ENCODE results near the gene PBX1.

The PBX1 gene

DNA sequence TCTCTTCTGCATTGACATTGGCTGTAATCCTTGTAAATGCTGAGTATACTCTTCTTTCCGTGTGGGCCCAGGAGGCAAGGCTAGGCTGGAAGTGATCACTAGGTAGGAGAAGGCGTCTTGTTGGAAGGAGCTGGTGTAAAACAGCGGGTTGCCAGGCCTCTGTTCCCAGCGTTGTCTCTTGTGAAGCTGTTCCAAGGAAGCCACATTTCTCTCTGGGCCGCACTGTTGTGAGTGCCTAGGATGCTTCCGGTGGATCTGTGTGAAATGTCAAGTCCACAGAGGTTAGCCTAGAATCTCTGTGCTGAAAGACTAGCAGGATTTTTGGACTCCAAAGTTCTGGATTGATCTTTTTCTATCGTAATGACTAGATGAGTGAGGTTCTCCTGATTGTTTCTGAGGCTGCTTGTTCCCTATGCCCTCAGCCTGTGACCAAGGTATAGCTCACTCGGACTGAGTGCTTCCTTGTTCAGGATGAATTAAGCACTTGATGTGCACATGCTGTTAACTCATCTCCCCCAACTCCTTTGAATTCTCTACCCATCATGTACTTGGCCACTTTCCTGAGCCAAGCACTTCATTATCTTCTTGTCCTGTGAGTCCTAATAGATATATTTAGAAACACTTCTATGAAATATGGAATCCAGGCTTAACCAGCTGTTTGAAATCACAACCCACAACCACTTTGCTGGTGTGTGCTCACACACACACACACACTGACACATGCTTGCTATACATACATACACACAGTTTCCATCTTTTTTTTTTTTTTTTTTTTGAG is 63.3 kb downstream of the PBX1 start:
- no peak for DNase-seq

GRCh38 chr1:164623805-164624204 is 64.8 kb downstream of the PBX1 start:
- DNase-seq: no peak

GRCh38 chr1:164624400-164624799 is 65.4 kb downstream of the PBX1 start:
- DNase-seq: no peak

- no peak for DNase-seq
Measured at GRCh38 chr1:164625004-164625617, 66.1 kb downstream of the PBX1 start.

DNA sequence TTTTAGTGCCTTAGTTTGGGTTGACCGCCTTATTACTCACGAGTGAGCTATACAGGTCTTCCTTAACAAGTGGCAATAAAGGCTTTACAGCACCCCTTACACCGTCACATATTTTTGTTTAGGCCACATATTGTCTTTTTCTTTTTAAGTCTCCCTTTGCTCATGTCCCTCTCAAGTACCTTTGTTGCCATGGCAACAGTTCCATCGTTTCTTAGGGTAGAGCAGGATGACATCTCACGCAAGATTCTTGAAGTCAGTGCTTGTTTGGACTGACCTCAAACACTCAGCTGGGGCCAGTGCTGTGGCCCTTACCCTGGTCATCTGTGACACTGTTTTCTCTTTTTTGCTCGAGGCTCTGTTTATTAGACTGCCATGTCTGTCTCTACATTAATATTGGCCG is 69.8 kb downstream of the PBX1 start:
- DNase-seq: no peak

DNA sequence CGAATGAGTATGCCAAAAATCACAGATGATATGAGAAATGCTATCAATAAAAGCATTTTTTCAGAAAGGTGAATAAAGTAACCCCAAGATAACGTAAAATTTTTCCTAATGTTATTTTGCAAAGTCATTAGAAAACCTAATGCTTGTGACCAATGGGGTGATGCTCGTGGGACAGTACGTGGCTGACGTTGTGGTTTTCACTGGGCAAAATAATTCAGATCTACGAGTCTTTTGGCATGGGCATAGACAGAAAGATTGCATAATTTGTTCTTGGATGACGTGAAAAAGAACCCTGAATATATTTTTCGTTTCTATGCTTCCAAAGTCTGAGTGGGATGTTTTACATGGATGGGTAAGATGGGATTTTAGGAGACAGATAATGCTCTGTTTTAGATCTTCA is 71.0 kb downstream of the PBX1 start:
- no peak for DNase-seq

- DNase-seq: no peak
Measured at GRCh38 chr1:164630626-164631396, 71.8 kb downstream of the PBX1 start.

DNA sequence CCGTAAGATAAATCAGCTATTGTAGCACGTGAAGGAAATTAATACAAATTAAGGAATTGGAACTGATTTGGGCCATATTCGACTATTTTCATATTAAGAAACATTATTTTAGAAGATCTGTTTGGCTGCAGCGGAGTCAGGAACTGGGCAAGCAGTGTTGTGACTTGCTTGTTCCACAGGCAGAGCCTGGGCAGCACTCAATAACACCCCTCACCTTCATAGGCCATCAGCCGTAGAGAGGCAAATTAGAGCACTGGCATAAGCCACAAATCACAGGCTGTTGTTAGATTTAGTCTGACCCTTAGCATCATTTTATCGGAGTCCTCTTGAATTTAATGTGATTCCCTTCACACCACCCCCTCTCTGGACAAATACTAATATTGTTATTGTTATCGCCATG is 72.8 kb downstream of the PBX1 start:
- DNase-seq: no peak

GRCh38 chr1:164633997-164634396 is 75.0 kb downstream of the PBX1 start:
- no peak for DNase-seq

- DNase-seq: no peak
Measured at GRCh38 chr1:164635059-164635802, 76.2 kb downstream of the PBX1 start.

- DNase-seq: no peak
Measured at GRCh38 chr1:164635803-164636731, 77.1 kb downstream of the PBX1 start.

DNA sequence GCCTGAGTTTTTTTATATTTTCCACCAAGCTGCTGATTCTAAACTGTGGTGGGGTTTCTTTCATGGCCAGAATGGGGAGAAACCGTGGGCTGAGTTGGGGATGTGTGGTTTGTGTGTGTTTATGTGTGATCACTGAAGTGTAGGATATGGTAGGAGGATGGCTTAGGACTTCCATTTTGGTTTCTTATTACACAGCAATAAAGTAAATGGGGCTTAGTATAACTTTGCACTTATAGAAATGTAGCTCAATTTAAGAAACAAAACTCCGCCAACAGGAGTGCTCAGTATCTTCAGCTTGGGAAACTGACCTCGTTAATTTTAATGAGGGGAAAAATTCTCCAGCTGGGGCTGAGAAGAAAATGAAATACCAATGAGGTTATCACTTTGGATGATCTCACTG is 77.8 kb downstream of the PBX1 start:
- no peak for DNase-seq

- DNase-seq: peak; percentile 91
Measured at GRCh38 chr1:164637461-164638375, 78.7 kb downstream of the PBX1 start.

DNA sequence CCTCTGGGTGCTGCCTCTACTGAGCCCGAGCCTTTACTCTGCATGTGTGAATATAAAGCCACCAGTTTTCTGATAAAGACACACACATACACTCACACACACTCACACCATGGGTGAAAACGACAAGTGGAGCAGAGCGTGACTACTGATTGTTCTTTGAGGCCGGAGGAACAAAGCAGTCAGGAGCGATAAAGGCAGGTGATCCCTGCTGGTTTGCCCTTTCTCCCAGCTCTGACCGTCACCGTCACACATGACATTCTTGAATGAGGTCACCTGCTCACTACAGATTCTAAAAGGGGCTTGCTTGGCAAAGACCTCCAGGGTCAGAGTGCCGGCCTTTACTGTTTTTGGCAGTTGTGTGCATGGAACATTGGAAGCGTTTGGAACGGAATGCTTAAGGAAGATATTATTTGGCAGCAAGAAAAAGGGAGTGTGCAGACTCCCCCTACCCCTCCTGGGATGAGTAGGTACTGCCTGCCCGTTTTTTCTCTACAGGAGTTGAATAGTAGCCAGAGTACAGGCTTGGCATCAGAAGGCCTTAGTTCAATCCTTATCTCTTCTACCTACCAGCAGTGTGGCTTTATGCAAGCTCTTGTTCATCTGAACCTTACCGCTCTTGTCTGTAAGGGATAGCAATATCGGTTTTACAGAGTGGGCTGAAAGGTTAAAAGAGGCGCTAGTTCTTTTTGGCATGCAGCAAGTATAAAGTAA is 79.7 kb downstream of the PBX1 start:
- peak; percentile 60 for DNase-seq

DNA sequence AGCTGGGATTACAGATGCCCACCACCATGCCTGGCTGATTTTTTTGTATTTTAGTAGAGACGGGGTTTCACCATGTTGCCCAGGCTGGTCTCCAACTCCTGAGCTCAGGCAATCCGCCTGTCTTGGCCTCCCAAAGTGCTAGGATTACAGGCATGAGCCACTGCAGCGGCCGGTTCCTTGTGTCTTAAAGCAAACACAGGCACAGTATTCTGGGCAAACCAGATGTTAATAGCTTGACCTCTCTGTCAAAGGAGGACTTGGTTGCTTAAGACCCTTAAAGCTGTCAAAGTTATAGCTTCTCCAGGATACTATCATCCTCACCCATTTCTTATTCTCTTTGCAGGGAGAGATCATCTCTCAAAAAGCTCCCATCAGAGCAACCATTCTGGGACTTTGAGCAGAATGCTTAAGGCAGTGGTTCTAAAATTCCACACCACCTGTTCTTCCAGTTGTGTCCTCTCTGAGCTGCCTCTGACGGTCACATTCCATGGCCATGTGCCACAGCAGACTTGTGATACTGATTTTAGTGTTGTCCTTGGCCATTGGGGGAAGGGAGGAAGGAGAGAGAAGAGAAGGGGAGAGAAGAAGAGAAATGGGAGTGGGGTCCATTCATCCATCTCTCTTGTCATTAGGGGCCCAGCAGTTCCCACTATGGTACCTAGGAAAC is 81.8 kb downstream of the PBX1 start:
- DNase-seq: no peak

- no peak for DNase-seq
Measured at GRCh38 chr1:164641353-164641730, 82.4 kb downstream of the PBX1 start.

GRCh38 chr1:164643018-164643417 is 84.0 kb downstream of the PBX1 start:
- no peak for DNase-seq

DNA sequence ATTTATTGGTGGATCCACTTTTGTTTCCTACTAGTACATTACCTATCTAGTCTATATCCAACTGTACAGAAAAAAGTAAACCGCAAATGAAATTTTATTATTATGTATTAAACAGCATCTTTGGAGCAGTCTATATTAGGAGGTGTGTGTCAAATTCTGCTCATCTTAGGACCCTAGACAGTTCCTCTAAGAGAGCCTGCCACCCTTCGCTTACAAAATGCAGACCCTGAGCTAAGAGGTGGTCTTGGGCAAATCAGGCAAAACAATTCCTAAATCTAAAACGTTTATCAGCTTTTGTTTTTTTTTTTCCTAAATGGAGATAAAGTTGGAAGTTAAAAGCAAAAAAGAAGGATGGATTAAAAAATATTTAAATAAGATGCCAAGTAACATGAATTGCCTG is 85.3 kb downstream of the PBX1 start:
- DNase-seq: no peak

GRCh38 chr1:164644774-164645644 is 86.0 kb downstream of the PBX1 start:
- peak; percentile 39 for DNase-seq
